SU-DHL-6 (cell line): ENCODE data around the gene RCAN2.

ENCODE experiments used
- H2AFZ ChIP-seq: fragments of 200-600 bp; sonication (generic); 2 replicates; pipeline ENCODE4 v1.6.1; 2014; ENCODE audit warnings: low read depth, mild to moderate bottlenecking, moderate library complexity, mixed read lengths, antibody characterized with exemption, low read length; ENCODE audit not compliant: severe bottlenecking
- H3F3A ChIP-seq: fragments of 200-600 bp; shearing (Covaris generic); 2 replicates; pipeline ENCODE4 v1.6.0; 2016; ENCODE audit warnings: antibody characterized with exemption, mild to moderate bottlenecking; ENCODE audit not compliant: insufficient read depth
- H3K27ac ChIP-seq: fragments of 200-600 bp; sonication (generic); 2 replicates; pipeline ENCODE4 v1.5.1; 2016; ENCODE audit warnings: low read depth, mild to moderate bottlenecking, low read length, moderate library complexity, mixed read lengths
- H3K27me3 ChIP-seq: fragments of 200-600 bp; sonication (generic), shearing (Covaris generic); 2 replicates; pipeline ENCODE4 v1.6.0; 2014; ENCODE audit warnings: mild to moderate bottlenecking, low read length
- H3K36me3 ChIP-seq: fragments of 200-600 bp; sonication (generic); 2 replicates; pipeline ENCODE4 v1.6.1; 2014; ENCODE audit warnings: mild to moderate bottlenecking, low read length, mixed read lengths
- H3K4me2 ChIP-seq: fragments of 300-600, 200-600 bp; shearing (Covaris generic), sonication (generic); 2 replicates; pipeline ENCODE4 v1.6.0; 2014; ENCODE audit warnings: low read length, low read depth, mild to moderate bottlenecking; ENCODE audit not compliant: poor library complexity, severe bottlenecking
- H3K4me3 ChIP-seq: fragments of 200-600 bp; sonication (generic); 2 replicates; pipeline ENCODE4 v1.5.1; 2014; ENCODE audit warnings: antibody characterized with exemption, low read length, mild to moderate bottlenecking, mixed read lengths; ENCODE audit not compliant: insufficient read depth, poor library complexity, severe bottlenecking
- H3K79me2 ChIP-seq: fragments of 200-600 bp; sonication (generic); 2 replicates; pipeline ENCODE4 v1.6.1; 2014; ENCODE audit warnings: mild to moderate bottlenecking, low read length, moderate library complexity; ENCODE audit not compliant: insufficient read depth
- H3K9ac ChIP-seq: fragments of 200-600 bp; sonication (generic); 2 replicates; pipeline ENCODE4 v1.7.0; 2014; ENCODE audit warnings: mild to moderate bottlenecking, low read length
- H3K9me2 ChIP-seq: fragments of 200-600 bp; sonication (generic); replicated peaks from 2 replicates; pipeline ENCODE4 v1.6.1; 2014; ENCODE audit warnings: low read length; ENCODE audit not compliant: insufficient read depth
- H3K9me3 ChIP-seq: fragments of 200-600 bp; sonication (generic); 2 replicates; pipeline ENCODE4 v1.6.1; 2014; ENCODE audit warnings: low read length, mixed read lengths; ENCODE audit not compliant: insufficient read depth
- H4K20me1 ChIP-seq: fragments of 200-600 bp; sonication (generic); 2 replicates; pipeline ENCODE4 v1.6.1; 2014; ENCODE audit warnings: low read depth, mild to moderate bottlenecking, antibody characterized with exemption, low read length, moderate library complexity, mixed read lengths
- EZH2phosphoT487 ChIP-seq: fragments of 200-600 bp; sonication (generic), shearing (Covaris generic); conservative IDR thresholded peaks from 2 replicates; pipeline ENCODE4 v1.6.1; 2018; ENCODE audit warnings: mild to moderate bottlenecking, antibody characterized with exemption, low read length, moderate library complexity, mixed read lengths
- TF ChIP-seq, protein P1 (sequence below): fragments of 200-600 bp; sonication (generic); IDR thresholded peaks from one replicate; pipeline ENCODE4 v1.5.1; 2017; ENCODE audit warnings: antibody characterized with exemption, mild to moderate bottlenecking, low read length, moderate library complexity; ENCODE audit not compliant: insufficient read depth, poor library complexity, severe bottlenecking

RCAN2 gene

DNA sequence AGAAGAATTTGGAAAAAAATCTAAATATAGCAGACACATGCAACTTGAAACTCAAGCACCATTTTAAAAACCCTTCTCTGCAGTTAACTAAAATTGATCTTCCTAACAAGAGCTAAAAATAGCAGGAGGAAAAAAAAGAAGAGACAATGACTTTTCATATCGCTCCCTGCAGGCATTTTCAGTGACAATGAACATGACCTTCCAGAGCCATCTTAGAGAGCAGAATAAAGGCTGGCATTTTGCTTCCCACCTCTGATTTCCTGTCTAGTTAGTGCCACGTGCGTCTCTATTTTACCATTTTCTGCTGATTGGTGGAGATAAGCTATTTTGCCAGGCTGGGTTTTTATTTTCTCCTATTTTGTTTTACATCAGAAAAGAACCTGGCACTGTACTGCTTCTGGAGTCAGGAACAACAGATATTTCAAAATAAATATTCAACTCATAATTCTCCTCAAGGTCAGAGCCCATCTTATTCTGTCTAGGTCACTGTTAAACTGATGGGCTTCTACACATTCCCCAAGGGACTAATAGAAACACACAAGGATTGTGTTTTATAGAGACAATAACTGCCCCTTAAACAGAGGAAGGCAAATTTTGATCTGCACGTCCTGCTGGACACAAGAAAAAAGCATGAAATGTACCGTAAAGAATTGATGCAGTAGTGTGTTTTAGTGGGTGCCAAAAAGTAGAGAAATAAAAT is 250.2 kb downstream of the RCAN2 start:
- no peak overlapping the region for H2AFZ ChIP-seq
- H4K20me1 ChIP-seq = no peaks in the 10 kb centered on the region
- no peaks in the 10 kb centered on the region for H3K79me2 ChIP-seq
- no peaks in the 10 kb centered on the region for H3K9me2 ChIP-seq
- no peaks in the 10 kb centered on the region for H3F3A ChIP-seq
- no peaks in the 10 kb centered on the region for H3K9me3 ChIP-seq
- no peak overlapping the region for H3K4me2 ChIP-seq
- H3K27ac ChIP-seq = no peak overlapping the region
- H3K4me3 ChIP-seq = no peak overlapping the region
- H3K36me3 ChIP-seq = no peaks in the 10 kb centered on the region
- H3K9ac ChIP-seq = no peak overlapping the region
- no peaks in the 10 kb centered on the region for H3K27me3 ChIP-seq
- TF ChIP-seq, protein P1, sequence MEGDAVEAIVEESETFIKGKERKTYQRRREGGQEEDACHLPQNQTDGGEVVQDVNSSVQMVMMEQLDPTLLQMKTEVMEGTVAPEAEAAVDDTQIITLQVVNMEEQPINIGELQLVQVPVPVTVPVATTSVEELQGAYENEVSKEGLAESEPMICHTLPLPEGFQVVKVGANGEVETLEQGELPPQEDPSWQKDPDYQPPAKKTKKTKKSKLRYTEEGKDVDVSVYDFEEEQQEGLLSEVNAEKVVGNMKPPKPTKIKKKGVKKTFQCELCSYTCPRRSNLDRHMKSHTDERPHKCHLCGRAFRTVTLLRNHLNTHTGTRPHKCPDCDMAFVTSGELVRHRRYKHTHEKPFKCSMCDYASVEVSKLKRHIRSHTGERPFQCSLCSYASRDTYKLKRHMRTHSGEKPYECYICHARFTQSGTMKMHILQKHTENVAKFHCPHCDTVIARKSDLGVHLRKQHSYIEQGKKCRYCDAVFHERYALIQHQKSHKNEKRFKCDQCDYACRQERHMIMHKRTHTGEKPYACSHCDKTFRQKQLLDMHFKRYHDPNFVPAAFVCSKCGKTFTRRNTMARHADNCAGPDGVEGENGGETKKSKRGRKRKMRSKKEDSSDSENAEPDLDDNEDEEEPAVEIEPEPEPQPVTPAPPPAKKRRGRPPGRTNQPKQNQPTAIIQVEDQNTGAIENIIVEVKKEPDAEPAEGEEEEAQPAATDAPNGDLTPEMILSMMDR = no peak
- no peak for TF ChIP-seq EZH2phosphoT487

DNA sequence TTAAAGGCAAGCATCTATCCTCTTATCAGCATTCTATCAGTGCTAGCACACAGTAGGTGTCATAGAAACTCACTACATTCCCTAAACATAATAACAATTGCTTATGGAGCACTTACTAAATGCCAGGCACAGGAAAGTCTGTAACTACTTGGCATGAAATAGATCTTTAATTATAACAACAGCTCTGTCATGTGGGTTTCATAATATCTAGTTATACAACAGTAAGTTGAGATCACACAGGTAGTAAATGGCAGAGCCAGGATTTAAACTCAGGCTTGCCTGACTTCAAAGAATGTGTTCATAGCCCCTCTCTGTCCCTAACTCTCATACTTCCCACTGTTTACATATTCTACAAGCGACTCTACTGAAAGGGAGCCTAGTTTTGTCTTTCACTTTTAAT is 254.5 kb downstream of the RCAN2 start:
- H3K9me2 ChIP-seq = no peaks in the 10 kb centered on the region
- H3K9ac ChIP-seq = no peak overlapping the region
- no peak overlapping the region for H3K27ac ChIP-seq
- no peaks in the 10 kb centered on the region for H3K9me3 ChIP-seq
- no peak overlapping the region for H3K4me3 ChIP-seq
- no peak overlapping the region for H3K4me2 ChIP-seq
- H4K20me1 ChIP-seq = no peaks in the 10 kb centered on the region
- H2AFZ ChIP-seq = no peak overlapping the region
- H3K36me3 ChIP-seq = no peaks in the 10 kb centered on the region
- no peaks in the 10 kb centered on the region for H3F3A ChIP-seq
- TF ChIP-seq EZH2phosphoT487 = no peak
- TF ChIP-seq, protein P1 = no peak
- no peaks in the 10 kb centered on the region for H3K79me2 ChIP-seq
- no peaks in the 10 kb centered on the region for H3K27me3 ChIP-seq

DNA sequence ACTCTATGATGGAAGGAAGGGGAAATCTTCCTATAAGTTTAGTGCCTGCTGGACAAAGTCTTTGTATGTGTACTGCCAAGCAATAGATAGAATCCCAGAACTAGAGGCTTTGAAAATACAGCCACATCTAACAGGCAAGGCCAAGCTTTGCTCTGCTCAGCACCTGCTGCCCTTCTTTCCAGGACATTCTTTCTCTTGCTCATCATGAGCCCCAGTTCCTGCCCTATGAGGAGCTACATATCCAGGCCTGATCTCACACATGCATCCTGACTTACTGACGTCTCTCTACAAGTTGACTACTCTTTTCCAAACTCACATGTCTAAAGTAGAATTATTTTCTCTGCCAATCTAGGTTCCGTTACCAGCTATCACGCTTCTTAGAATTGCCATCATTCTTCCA is 256.0 kb downstream of the RCAN2 start:
- Histone ChIP-seq H3K9me2 (no peaks in the 10 kb centered on the region), H3K36me3 (no peaks in the 10 kb centered on the region), H2AFZ (no peak overlapping the region), H3K27ac (no peak overlapping the region), H3K27me3 (no peaks in the 10 kb centered on the region), H3K79me2 (no peaks in the 10 kb centered on the region), H3K4me2 (no peak overlapping the region), H3K9ac (no peak overlapping the region), H4K20me1 (no peaks in the 10 kb centered on the region), H3K4me3 (no peak overlapping the region), H3K9me3 (no peaks in the 10 kb centered on the region), H3F3A (no peaks in the 10 kb centered on the region)
- TF ChIP-seq EZH2phosphoT487 = no peak
- TF ChIP-seq, protein P1 = no peak
